GM19455 (cell line): ENCODE measurements around the gene AIFM3.
"Not testable (repeated sequence)": the region's sequence is repeated elsewhere in the genome, so short reads cannot be mapped to it uniquely, and the experiment has no call there.

Experiments
- ATAC-seq: cut with Tn5 transposase; IDR thresholded peaks from one replicate; pipeline ENCODE4 v1.9.1; 2021; ENCODE audit not compliant: unreplicated experiment

Gene AIFM3

DNA sequence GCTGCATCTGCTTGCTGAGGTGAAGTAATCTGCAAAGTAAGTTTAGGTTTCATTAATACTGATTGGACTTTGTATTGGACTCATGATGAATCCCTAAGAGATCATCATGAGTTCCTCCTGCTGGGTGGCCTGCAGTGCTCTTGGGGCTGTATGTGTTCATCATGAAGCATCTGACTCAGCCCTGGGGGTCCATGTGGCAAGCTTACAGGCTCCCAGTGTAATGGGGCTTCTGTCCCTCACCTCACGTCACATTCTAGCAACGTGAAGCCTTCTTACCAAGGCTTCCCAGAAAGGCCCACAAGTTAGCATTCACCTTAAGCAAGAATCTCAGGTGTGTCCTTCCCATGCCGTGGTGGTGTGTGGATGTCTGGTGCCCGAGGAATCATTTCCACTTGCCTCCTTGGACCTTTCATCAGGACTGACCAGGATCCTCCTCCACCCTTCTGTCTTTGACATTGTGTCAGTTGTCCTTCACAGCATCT is 26.1 kb upstream of the AIFM3 start:
- ATAC-seq: no peak

DNA sequence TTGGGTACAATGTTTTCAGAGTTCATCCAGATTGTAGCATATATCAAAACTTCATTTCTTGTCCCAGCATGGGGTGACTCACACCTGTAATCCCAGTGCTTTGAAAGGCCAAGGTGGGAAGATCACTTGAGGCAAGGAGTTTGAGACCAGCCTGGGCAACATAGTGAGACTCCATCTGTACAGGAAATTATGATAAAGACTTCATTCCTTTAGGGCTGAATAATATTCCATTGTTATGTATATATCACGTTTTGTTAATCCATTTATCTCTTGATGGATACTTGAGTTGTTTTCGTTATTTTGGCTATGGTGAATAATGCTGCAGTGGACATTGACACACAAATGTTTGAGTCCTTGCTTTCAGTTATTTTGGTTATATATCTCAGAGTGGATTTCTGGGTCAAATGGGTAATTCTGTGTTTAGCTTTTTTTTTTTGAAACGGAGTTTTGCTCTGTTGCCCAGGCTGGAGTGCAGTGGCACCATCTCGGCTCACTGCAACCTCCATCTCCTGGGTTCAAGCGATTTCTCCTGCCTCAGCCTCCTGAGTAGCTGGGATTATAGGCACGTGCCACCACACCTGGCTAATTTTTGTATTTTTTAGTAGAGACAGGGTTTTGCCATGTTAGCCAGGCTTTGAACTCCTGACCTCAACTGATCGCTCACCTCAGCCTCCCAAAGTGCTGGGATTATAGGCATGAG is 24.7 kb upstream of the AIFM3 start:
- ATAC-seq: not testable (repeated sequence)

DNA sequence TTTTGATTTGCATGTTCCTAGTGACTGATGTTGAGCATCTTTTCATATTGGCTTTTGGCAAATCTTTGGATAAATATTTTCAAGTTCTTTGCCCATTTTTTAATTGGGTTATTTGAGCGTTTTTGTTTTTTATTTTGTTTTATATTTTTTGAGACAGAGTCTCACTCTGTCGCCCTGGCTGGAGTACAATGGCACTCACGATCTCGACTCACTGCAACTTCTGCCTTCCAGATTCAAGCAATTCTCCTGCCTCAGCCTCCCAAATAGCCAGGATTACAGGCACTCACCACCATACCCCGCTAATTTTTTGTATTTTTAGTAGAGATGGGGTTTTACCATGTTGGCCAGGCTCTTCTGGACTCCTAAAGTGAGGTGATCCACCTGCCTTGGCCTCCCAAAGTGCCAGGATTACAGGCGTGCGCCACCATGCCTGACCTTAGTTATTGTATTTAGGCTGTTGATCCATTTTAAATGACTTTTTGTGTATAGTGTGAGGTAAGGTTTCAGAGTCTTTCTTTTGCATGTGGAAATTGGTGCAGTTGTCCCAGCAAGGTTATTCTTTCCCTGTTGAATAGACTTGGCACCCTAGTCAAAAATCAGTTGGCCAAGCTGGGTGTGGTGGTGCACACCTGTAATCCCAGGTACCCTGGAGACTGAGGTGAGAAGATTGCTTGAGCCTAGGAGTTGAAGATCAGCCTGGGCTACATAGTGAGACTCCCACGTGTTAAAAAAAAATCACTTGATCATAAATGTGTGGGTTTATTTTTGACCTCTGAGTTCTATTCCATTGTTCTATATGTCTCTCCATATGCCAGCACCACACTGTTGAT is 23.7 kb upstream of the AIFM3 start:
- ATAC-seq: no peak

DNA sequence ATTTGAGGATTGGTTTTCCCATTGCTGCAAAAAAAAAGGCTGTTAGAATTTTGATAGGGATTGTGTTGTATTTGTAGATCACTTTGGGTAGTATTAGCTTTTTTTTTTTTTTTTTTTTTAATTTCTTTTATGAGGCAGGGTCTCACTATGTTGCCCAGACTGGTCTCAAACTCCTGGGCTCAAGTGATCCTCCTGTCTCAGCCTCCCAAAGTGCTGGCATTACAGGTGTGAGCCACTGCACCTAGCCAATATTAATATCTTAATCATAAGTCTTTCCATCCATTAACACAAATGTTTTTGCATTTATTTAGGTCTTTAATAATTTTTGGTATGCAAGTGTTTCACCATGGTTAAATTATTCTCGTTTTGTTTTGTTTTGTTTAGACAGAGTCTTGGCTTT is 23.0 kb upstream of the AIFM3 start:
- ATAC-seq: no peak

GRCh38 chr22:20945578-20945934 is 21.5 kb upstream of the AIFM3 start:
- no peak for ATAC-seq

- no peak for ATAC-seq
Observed at GRCh38 chr22:20946080-20946986, 20.7 kb upstream of the AIFM3 start.

DNA sequence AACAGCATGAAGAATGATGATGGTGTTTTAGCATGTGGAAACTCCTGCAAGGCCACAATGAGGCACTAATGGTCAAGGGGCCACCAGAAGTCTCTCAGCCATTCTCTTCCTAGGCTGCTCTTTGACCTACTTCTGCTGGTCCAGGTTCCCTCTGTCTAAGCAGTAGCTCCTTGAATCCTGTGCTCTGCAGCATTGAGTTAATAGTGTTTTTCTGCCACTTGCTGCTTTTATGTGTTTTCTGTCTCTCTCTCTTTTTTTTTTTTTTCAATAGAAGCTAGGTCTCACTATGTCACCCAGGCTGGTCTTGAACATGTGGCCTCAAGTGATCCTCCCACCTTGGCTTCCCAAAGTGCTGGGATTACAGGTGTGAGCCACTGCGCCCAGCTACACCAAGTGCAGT is 20.1 kb upstream of the AIFM3 start:
- ATAC-seq: no peak

DNA sequence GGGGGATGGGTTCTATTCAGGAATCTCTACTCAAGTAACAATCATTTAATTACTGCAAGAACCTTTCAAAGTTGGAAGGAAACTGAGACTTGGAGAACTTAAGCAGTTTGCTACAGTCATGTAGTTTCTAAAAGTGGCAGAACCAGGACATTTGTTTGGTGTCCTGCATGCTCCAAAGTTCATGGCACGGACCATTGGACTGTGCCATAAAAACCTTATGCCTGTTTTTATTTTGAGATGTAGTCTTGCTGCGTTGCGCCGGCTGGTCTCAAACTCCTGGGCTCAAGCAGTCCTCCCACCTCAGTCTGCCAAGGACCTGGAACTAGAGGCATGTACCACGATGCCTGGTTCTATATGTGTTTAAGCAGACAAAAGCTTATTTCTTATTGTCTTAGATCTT is 18.6 kb upstream of the AIFM3 start:
- no peak for ATAC-seq

DNA sequence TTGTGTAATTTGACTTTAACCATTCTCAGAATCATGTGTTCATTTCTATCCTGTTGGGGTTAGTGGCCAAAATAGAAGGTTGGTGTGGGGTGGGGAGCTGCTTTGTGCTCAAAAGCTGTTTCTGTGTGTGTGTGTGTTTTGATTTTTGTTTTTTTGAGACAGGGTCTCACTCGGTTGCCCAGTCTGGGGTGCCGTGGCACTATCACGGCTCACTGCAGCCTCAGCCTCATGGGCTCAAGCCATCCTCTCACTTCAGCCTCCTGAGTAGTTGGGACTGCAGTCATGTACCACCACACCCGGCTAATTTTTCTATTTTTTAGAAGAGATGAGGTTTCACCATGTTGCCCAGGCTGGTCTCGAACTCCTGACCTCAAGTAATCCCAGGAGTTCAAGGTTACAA is 18.1 kb upstream of the AIFM3 start:
- no peak for ATAC-seq

DNA sequence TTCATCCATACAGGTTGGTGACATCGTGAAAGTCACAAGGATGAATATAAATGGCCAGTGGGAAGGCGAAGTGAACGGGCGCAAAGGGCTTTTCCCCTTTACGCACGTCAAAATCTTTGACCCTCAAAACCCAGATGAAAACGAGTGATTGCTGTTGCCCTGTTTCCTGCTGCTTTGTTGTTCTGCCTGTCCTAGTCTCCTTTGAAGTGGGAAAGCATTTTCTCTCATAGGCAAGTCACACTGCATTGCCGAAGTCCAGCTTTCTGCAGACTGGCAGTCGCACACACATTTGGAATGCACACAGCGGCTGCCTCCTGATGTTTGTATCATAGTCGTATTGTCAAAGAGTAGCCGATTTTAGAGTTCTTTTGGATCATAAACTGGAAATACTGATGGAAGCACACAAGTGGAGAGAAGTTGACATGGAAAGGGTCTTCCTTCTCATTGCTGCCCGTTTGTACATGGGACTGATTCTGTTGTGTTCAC is 17.3 kb upstream of the AIFM3 start:
- no peak for ATAC-seq

- no peak for ATAC-seq
Observed at GRCh38 chr22:20951151-20951931, 15.7 kb upstream of the AIFM3 start.

- ATAC-seq: no peak
Observed at GRCh38 chr22:20951932-20952380, 15.1 kb upstream of the AIFM3 start.

GRCh38 chr22:20952544-20953341 is 14.3 kb upstream of the AIFM3 start:
- ATAC-seq: no peak

- ATAC-seq: no peak
Observed at GRCh38 chr22:20953342-20953608, 13.8 kb upstream of the AIFM3 start.

GRCh38 chr22:20953668-20954500 is 13.2 kb upstream of the AIFM3 start:
- ATAC-seq: no peak

GRCh38 chr22:20955548-20955947 is 11.5 kb upstream of the AIFM3 start:
- ATAC-seq: no peak

GRCh38 chr22:20956258-20957101 is 10.6 kb upstream of the AIFM3 start:
- no peak for ATAC-seq

GRCh38 chr22:20957102-20957682 is 9.9 kb upstream of the AIFM3 start:
- no peak for ATAC-seq
